Nucleus accumbens (tissue), 56 donors: ENCODE measurements around the gene GOSR2.

Source experiments
- DNase-seq, 56 donors: peaks; one replicate each; lab custom pipeline; 2025; lab: John Stamatoyannopoulos, UW

Gene GOSR2

DNA sequence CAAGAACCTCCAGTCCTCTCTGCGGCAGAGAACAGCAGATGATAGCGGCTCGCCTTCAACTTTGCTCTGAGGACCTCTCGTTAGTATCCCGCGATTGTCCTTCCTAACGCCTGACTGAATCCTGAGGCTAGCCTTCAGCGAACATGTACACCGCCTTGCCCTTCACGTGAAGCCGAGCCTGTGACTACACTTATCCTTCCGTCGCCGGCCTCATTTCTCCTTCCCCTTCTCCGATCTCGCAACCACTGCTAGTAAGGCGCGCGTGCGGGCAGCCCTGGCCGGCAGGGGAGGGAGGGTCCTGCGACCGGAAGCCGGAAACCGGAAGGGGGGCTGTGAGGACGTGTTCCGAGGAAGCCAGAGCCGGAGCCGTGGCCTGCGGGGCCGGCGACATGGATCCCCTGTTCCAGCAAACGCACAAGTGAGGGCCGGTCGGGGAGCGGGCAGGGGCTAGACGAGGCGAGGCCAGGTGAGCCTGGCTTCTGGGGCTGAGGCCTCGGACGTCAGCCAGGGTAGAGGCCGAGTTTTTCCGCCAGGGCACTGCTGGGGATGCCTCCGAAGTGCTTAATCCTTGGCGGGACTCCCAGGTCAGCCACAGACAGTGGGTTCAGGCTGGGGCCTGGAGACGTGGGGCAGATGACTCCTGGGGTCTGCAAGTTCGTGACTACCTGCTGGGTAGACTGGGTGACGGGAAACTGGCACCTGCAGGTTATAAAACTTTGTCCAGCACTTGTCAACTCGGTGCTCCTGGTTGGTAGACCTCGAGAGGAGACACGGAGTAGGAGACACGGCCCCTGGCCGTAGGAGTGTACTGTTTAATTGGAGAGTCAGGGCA lies at the start of gene GOSR2:
TSS of gene GOSR2 (plus strand) at position 357 of the 832 bp plus-strand sequence. CDS start at position 390, 33 bp downstream.
- peak in 55 of 56 donors; percentile 15 to 97 (median 88) for DNase-seq

DNA sequence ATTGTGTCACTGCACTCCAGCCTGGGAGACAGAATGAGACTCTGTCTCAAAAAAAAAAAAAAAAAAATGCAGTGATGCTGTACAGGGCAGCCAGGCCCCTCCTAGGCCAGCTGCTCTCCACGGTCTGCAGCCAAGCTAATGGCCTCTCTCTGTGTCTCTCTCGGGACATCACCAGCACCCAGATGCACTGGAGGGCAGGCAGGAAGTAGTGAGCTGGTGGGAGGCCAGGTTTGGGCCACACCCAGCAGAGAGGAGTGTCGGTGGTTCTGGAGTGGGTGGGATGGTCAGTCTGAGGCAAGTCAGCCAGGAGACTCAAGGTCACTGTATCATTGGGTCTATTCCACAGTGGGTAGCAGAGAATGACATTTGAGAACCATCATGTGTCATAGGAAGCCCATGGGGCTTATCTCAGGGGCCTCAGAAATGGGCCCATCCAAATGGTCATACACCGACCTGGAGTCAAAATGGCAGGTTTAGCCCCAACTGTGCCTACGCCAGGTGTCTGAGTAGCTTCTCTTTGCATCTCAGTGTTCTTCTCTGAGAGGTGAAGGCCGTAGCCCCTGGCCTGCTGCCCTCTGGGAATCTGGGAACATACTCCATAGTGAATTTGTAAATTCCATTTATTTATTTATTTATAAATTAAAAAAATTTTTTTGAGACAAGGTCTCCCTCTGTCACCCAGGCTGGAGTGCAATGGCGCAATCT lies 48.9 kb upstream of the GOSR2 start:
- no peak for DNase-seq

DNA sequence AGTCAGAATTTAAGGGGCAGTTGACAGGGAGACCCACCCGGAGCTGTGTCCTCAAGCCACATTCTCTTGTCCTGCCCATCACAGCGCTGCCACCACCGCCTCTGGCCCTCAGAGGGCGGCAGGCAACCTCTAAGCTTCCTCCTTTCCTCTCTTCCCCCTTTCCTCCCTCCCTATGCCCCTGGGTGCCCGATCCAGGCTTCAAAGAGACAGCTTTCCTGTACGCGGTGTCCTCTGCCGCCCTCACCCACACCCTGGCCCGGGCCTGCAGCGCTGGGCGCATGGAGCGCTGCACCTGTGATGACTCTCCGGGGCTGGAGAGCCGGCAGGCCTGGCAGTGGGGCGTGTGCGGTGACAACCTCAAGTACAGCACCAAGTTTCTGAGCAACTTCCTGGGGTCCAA lies 48.1 kb upstream of the GOSR2 start:
- DNase-seq = no peak

DNA sequence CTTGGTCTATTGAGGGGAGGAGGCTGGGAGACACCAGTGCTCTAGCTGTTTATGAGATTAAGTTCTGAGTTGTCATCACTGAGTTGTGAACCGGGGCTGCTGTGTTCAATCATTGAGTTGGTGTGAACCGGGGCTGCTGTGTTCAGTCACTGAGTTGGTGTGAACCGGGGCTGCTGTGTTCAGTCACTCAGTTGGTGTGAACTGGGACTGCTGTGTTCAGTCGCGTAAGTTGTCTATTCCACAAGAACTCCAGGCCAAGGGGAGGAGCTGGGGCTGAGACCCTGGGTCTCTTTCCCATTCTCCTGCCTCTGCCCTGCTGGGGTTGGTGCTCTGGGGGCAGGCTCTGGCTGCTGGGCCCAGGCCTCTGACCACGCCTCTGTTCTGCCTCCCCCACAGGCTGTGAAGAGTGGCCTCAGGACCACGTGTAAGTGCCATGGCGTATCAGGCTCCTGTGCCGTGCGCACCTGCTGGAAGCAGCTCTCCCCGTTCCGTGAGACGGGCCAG lies 47.1 kb upstream of the GOSR2 start:
- DNase-seq = no peak

DNA sequence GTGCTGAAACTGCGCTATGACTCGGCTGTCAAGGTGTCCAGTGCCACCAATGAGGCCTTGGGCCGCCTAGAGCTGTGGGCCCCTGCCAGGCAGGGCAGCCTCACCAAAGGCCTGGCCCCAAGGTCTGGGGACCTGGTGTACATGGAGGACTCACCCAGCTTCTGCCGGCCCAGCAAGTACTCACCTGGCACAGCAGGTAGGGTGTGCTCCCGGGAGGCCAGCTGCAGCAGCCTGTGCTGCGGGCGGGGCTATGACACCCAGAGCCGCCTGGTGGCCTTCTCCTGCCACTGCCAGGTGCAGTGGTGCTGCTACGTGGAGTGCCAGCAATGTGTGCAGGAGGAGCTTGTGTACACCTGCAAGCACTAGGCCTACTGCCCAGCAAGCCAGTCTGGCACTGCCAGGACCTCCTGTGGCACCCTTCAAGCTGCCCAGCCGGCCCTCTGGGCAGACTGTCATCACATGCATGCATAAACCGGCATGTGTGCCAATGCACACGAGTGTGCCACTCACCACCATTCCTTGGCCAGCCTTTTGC lies 46.5 kb upstream of the GOSR2 start:
- DNase-seq = no peak

DNA sequence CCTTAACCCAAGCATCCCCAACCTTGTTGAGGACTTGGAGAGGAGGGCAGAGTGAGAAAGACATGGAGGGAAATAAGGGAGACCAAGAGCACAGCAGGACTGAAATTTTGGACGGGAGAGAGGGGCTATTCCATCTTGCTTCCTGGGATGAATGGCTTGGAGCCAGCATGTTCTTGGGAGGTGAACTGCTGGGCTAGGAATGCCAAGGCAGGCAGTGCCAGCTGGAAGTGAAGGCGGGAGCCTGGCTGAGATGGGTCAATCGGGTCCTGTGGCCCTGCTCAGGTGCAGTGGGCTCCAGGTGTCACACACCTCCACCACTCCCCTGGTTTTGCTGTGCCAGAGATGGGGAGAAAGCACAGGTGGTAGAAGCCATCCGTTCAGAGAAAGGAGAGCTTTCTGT lies 46.0 kb upstream of the GOSR2 start:
- DNase-seq = no peak

DNA sequence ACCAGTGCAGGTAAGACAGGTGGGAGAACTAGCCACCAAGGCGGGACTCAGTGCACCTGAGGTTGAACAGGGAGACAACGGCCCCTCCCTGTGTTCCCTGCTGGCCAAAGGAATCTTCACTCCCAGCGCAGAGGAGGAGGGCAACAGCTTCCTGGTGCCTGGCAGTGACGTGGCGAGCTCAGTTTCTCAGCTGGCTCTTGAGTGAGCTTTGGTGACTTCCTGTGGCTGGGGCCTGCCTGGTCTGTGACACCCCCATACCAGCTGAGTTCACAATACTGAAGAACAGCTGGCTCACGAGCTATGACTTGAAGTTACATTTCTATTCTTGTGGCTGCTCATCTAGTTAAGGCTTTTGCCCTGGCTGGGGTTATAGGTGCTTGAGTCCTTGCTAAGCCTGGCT lies 45.5 kb upstream of the GOSR2 start:
- DNase-seq = no peak

DNA sequence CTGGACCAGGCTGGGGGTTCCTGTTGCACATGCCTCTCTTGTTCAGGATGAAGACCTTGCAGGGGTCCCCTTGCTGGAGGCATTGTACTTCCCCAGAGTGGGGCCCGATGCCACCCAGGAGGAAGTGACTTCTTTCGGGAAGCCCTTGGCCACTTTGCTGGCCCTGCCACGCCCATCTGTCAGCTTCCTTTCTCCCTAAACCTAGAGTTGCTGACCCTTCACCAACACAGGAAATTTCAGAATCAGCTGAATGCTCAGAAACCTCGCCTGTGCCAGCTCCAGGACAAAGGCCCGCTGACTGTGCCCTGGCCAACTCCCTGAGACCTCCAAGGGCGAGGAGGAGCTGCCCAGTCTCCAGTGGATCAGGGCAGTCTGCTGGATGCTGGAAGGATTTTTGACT lies 44.9 kb upstream of the GOSR2 start:
- DNase-seq = peak in 10 of 56 donors; percentile 3 to 28 (median 8)

DNA sequence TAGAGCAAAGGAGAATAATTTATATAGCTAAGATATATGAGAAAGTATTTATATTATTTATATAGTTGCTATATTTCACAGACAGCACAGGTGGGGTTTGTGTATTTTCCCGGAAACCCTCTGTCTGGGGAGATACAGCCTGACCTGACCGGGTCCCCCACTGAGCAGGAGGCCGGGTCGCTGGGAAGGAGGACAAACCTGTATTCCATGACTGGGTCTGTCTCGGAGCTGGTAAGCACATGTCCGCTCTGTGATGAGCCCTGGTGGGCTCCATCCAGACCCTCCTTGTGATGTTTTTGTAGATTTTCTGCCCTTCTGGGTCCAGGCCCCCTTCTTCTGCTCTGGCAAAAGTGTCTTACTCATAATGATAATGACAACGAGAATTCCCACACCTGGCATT lies 43.9 kb upstream of the GOSR2 start:
- DNase-seq = no peak

DNA sequence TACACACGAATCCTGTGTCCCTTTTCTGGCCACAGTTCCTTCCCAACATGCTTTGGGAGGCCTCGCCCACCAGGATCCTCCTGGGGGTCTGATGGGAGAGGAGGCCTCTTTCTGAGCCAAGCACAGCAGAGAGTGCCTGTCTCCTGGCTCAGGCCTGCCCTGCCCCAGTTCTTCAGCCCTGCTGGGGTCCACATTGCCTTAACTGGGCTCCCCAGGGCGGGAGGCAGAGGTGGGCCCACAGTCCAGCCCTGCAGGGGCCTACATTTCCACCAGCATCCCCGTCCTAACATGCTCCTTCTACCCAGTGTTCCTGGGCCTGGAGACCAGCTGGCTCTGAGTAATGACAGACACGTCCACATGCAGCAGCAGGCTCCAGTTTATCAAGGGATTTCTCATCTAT lies 41.9 kb upstream of the GOSR2 start:
- no peak for DNase-seq

DNA sequence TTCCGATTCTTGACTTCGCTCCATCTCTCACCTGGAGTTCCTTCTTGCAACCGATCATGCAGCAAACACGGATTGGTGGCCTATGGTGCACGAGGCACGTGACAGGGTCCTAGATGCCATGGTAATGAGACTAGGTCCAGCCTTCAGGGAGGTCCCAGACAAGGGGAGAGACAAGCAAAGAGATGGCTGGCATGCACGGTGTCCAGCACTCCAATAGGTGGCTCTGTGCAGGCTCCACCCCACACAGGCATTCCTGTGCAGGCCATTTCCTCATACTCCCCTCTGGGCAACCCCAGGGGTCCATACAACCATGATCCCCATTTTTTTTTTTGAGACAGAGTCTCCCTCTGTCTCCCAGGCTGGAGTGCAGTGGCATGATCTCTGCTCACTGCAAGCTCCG lies 40.3 kb upstream of the GOSR2 start:
- DNase-seq = no peak

DNA sequence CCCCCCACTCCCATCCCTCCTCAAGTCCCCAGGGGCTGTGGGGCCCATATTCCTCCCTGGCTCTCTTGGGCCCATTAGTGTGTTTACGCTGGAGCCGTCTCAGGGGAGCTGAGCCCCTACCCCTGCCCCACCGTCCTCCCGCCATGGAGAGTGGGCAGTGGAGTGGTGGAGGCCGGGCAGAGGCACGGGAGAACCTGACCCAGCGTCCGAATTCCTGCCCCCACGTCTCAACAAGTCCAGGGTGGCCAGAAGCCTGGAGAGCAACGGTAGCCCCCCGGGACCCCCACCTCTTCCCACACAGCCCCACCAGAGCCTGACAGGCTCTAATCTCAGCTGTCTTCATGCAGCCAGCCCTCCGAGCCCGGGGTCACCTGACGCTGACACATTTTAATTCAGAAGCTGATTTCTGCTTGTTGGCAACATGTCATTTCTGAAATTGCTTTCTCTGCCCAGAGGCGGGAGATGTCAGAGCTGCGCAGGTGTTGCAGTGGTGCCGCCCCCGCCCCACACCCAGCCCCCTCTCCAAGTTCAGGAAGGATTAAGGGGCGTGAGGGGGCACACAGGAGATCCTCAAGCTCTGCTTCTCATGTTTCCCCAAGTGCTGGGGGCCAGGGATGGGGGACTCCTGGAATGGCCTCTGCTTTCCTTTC lies 39.0 kb upstream of the GOSR2 start:
- peak in 2 of 56 donors; percentile 1 to 13 for DNase-seq

DNA sequence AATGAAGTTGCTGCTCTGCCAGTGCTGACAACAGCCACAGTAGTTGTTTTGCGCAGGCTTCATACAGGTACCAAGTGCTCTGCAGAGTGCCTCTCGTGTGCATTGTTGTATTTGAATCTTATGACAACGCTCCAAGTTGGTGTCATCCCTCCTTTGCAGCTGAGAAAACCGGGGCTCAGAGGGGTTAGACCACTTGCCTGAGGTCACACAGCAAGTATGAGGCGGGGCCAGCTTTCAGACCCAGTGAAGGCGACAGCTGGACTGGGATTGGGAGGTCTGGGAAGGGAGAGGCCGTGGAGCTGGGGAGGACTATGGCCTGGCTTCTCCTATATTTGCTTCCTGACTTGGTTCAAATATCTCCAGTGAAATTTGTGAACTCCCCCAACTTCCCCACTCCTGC lies 38.4 kb upstream of the GOSR2 start:
- DNase-seq = no peak

DNA sequence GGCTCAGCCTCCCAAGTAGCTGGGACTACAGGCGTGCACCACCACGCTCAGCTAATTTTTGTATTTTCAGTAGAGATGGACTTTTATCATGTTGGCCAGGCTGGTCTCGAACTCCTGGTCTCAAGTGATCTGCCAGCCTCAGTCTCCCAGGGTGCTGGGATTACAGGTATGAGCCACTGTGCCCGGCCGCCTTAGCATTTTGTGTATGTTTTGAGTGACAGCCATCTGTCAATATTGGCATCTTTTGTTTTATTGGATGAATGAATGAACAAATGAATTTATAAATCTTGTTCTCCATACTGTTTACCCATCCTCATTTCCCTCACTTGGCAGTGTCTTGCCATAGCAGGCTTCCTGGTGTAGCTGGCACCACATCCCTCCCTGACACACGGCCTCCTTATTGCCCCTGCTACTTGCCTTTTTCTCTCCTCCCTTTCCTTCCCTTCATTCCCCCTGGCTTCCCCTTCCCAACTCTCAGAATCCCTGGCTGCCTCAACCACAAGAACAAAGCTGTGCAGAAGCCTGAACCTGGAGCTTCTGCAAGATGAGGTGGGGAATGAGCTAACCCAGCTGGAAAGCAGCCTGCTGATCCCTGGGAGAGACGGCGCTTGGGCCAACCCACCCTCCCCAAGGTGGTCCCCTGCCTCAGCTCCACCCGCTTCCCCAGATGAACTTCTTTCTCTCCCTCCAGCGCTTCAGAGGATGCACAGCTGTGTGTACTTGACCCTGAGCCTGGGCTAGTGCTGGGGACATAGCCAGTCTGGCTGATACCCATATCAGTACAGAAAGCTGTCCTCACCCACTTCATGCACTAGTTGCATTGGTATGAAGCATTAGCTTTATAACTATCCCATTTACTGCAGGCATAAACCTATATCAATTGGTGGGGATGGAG lies 37.3 kb upstream of the GOSR2 start:
- no peak for DNase-seq

DNA sequence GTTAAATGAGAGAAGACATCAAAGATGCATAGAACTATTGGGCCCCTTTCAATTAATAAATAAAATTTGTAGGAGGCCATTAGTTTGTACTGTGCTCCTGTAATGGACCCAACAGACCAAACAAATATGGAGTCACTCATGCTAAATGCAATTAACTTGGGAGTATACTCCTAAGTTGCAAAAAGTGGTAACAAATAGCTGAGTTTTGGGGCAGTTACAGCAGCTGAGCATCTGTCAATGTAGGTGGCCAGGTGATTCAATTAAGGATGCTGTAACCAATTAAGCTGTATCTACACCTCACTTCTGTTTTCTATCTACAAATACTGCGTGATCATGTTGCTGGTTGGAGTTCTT lies 36.7 kb upstream of the GOSR2 start:
- DNase-seq = no peak

DNA sequence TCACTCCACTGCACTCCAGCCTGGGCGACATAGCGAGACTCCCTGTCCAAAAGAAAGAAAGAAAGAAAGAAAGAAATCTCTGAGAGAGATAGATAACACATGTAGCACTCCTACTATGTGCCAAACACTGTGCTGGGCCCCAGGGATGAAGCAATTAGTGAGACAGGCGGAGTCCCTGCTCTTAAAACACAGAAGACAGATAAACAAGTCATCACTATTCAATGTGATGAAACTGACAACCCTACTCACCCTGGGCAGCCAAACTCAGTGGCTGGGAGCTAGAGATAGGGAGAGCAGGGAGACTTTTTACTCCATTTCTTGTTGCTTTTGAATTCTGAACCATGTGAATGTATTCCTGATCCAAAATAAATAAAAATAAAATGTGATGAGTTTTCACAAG lies 35.2 kb upstream of the GOSR2 start:
- DNase-seq = no peak

DNA sequence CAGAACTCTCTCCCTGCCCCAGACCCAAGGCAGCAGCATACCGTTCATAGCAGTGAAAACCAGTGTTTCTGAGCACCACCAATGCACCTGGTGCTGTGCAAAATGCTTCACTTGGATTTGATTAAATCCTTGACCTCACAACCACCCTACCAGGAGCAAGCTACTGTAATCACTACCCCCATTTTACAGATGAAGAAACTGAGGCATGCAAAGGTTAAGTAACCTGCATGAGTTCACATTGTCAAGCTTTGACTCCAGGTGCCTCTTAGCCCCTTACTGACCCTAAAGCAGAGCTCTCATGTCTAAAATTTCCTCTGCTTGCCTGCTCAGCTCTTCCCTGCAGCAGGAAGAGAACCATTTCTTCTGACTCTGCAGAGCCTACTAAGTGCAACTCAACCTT lies 34.2 kb upstream of the GOSR2 start:
- DNase-seq = no peak

DNA sequence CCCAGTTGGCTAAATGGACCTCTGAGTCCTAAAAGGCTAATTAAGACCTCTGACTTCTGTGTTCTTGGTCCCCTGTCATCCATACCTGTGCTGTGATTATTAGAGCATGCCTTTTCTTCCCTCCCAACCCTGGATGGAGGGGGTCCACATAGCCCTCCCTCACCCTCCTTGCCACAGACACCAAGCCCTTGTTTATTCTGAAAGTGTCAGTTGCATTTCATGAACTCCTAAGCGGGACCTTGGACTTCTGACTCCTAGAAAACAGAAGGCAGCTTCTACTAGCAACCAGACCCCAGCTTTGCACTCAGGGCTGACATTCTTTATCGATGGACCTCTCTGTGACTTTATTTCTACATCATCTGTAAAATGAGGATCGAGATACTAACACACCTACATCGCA lies 33.4 kb upstream of the GOSR2 start:
- DNase-seq = no peak

DNA sequence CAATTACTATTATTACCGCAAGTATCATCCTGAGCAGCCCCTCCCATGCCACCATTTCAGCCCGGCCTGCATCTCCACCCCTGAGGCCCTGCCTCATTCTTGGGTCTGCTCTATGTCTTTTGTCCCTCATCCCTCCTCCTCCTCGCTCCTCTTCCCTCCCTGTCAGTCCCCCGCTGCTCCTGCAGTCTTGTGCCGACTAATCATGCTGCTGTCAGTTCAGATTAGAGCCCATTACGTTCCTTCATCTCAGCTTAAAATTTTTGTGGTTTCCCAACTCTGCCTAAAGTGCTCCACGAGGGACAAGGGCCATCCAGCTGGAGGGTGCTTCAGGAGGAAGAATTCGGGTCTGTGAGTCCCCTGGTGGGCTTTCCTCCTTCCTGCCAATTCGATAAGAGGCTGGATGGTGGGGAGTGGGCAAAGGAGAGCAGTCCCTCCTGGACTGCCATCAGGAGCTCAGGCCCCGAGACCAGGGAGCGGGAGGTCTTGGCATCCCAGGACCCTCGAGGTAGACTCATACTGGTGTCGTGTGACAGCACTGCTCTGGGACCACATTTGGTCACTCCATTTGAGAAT lies 32.9 kb upstream of the GOSR2 start:
- DNase-seq = no peak

DNA sequence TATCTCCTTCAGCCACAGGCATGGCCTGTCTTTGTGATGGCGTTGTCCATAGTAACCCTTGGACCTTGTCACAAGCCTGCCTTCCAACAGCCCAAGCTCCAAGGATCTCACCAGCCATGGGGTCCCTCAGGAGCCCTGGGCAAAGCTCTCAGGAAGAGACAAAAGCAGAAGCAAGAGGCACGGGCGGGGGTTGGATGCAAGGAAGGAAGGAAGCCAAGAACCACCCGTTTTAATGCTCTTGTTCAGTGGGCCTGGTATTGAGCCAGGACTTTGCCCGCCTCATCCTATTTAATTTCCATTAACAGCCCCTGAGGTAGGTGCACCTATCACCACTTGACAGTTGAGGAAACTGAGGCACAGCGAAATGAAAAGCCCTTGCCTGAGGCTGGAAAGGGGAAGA lies 32.3 kb upstream of the GOSR2 start:
- DNase-seq = no peak
